22Rv1 (cell line): ENCODE results near the gene UCP2.

ENCODE experiments used
- ZFX ChIP-seq: fragments of 450-650 bp; IDR thresholded peaks from 2 replicates; pipeline ENCODE4 v1.6.1; 2017; ENCODE audit warnings: antibody characterized with exemption, borderline replicate concordance
- TF ChIP-seq, protein P1 (sequence below): fragments of 450-650 bp; IDR thresholded peaks from 2 replicates; pipeline ENCODE4 v1.5.1; 2017; ENCODE audit warnings: mild to moderate bottlenecking

DNA sequence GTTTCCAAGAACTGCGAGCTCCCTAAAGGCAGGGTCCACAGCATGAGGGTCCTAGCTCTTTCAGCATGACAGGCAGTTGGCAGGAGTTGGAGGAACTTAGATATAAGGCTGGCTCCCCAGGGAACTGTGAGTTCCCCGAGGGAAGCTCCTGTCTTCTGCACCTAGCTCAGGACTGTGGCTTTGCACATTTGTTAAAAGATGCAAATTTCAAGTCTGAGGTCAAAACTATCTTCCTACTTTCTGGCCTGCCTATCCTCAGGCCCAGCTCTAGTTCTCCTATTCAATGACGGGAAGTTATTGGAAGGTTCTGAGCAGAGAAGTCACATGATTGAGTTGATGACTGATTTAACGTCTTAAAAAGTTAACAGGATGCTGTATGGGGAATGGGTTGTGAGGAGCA is 37.9 kb upstream of the UCP2 start:
- TF ChIP-seq, protein P1, sequence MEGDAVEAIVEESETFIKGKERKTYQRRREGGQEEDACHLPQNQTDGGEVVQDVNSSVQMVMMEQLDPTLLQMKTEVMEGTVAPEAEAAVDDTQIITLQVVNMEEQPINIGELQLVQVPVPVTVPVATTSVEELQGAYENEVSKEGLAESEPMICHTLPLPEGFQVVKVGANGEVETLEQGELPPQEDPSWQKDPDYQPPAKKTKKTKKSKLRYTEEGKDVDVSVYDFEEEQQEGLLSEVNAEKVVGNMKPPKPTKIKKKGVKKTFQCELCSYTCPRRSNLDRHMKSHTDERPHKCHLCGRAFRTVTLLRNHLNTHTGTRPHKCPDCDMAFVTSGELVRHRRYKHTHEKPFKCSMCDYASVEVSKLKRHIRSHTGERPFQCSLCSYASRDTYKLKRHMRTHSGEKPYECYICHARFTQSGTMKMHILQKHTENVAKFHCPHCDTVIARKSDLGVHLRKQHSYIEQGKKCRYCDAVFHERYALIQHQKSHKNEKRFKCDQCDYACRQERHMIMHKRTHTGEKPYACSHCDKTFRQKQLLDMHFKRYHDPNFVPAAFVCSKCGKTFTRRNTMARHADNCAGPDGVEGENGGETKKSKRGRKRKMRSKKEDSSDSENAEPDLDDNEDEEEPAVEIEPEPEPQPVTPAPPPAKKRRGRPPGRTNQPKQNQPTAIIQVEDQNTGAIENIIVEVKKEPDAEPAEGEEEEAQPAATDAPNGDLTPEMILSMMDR: no peak
- TF ChIP-seq ZFX: no peak
